Dermis microvascular lymphatic vessel endothelial cell (primary cell): Measurements from ENCODE around the gene EEF1AKMT2. TPM values are rescaled to one million over a fixed set of nuclear protein-coding genes. Genes with fewer than 3 reads are reported as not detected.

Source experiments
- DNase-seq, 2 donors: peaks; one replicate each; pipeline versions ENCODE4 v3.0.0 to v3.0.0-alpha.2; 2010; ENCODE audit warnings: low read depth in 2 of 2
- total RNA-seq: library from RNA; depleted of rRNA; stranded (reverse); fragments of >200 nt; gene quantifications from 2 replicates; pipeline ENCODE4 v1.2.1, GENCODE V29; 2014

Gene EEF1AKMT2
- total RNA-seq, 1 donor from 2014 or later, result 11.6 TPM

DNA sequence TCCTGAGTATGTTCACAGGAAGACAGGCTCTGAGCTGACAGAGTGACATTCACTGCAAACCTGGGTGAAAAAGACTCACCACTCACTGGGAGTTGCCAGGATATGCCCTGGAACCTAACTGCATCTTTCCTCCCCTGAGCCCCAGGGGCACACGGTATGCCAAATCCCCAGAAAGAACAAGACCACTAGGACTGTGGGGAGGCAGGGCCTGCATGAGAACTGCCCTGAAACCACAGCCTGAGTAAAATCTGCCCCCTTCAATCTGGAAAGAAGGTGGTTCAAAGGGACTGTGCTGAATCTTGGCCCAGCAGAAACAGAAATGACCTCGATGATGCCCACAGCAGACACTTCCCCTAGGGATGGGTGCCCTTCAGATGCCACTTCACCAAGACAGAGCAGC is 54.0 kb downstream of the EEF1AKMT2 start:
- no peak for DNase-seq

DNA sequence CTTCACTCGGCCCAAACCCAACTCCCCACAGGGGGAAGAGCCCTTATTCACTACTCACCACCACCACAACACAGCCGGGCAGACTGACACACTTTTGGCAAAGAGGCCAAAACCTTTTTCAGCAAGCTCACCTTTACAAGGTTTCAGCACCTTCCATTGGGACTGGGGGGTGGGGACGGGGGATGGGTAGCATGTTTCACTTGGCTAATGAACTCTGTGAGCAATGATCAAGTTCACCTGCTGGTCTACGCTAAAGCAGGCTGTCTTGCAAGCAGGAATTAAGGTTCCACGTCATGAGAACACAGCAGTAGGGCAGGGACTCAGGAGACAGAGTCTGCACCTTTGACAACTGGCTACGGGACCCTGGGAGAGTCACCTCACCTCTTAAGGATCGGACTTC is 54.5 kb downstream of the EEF1AKMT2 start:
- DNase-seq, result no peak

DNA sequence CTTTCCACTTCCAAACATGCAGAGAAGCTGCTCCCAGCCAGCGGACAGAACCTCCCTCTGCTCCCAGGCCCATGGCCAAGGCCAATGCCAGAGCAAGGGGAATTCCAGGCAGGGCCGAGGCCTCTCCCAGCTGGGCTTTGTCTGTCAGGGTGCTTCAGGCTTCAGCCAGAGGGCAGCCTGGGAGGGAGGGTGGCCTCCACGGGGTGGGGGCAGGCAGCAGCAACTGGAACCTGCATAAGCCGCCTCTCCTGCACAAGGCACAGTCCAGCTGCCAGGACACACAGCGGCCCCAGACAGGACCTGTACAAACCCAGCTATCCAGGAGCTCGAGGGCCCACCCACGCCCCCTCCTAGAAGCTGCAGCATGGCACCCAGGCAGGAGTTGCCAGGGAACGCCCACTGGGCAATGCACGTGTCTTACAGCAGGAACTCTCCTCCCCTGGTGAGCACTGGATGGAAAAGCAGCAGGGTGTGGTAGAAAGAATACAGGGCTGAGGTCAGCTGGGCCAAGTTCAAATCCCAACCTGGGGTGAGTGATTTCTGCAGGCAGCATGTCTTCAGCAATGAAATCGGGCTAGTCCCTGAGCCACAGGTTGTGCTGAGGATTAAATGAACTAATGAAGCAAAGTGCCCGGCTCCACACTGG is 55.1 kb downstream of the EEF1AKMT2 start:
- peak in 1 of 2 donors; percentile 47 for DNase-seq

- no peak for DNase-seq
Observed at GRCh38 chr10:124735491-124736286, 56.0 kb downstream of the EEF1AKMT2 start.

GRCh38 chr10:124734311-124735166 is 57.1 kb downstream of the EEF1AKMT2 start:
- no peak for DNase-seq

GRCh38 chr10:124733571-124734245 is 58.0 kb downstream of the EEF1AKMT2 start:
- DNase-seq, result no peak

DNA sequence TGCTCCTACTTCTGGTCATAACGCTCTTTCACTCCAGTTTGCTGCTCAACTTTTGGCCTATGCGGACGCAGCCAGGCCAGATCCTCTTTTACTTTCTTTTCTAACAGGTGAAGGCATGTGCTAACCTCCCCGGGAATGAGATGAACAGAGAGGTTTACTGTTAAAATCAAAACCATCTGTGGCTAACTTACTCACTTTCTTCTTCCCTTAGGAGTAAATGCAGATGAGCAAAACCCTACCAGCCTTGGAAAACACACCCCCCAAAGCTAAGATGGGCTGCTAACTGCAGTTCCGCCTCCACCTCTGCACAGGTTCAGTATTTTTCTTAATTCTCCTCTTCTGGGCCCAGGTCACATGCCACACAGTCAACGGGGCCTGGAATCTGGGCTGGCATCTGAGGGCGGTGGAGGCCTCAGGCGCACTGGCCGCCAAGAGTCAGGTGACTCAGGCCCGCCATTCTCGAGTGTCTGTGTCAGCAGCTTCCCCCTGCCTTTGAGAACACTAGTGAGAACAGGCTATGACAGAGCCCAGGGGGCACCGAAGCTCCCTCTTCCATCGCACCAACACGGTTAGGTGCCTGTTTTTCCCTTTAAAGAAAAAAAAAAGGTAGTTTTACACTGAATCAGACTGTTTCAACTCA is 58.6 kb downstream of the EEF1AKMT2 start:
- DNase-seq, result no peak

GRCh38 chr10:124731551-124731950 is 60.1 kb downstream of the EEF1AKMT2 start:
- no peak for DNase-seq

DNA sequence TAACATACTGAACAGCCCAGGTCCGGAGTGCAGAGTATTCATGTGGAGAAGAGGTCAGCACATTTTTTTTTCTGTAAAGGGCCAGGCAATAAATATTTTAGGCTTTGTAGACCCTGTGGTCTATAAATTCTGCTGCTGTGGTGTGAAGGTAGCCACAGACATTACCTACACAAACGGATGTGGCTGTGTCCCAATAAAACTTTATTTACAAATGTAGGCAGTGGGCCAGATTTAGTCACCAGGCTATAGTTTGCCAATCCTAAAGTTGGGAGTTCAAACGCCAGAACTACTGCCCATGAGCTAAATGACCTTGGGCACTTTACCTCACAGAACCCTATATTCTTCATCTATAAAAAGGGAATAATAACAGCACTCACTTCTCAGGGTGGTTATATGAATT is 60.9 kb downstream of the EEF1AKMT2 start:
- no peak for DNase-seq

GRCh38 chr10:124728830-124729661 is 62.6 kb downstream of the EEF1AKMT2 start:
- peak in 1 of 2 donors; percentile 23 for DNase-seq

DNA sequence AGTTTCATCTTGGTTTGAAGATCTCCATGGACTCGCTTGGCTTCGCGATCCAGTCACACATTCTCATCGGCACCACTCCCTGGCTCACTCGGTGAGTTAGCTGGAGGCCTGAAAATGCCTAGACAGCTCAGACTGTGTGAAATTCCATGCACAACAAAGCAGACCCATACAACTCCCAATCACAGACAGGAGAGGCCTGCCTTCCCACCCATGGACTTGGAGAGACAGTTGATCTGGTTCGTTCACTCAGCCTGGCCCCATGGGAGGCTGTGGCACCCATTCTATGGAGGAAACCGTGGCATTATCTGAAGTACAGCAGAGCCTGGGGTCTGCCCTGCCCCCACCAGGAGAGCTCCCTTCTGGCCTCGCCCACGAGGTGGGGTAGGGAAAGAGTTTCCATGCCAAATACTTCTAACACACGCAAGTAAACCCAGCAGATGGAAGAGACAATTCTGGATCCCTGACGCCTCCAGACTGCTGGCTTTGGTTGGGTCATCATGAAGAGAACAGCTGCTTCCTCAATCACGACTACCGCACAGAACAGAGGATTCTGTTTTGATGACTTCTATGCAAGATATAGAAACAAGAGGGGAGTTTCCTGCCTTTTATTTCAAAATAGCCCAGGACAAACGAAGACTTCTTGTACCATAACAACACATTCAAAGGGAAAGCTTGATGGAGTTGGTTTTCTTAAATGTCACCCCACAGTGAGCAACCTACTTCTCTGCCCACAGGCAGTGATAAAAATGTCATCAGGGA is 63.4 kb downstream of the EEF1AKMT2 start:
- peak in 1 of 2 donors; percentile 83 for DNase-seq

DNA sequence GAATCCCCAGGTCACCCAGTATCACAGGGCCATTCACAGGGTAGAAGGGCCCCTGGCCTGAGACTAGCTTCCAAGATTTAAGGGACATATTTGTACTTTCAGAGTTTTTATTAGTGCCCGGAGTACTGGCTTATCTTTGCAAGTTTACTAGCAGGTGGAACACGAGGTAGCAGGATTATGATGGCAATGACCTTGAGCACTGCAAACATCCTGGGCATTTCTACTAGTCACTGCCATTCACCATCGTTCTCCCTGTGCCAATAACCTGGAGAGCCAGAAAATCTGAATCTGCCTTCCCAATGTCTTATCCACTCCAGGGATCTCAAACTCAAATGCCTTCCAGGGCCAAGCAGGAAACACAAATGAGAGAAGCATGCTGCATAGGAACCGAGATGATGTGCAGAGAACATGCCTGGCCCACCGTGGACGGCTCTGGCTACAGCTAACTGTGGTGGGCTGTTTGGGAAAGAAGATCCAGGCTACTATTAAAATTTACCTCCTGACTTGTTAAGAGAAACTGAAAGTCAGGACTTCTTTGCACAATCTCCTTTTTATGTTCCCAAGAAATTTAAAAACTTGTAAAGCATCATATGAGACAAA is 64.2 kb downstream of the EEF1AKMT2 start:
- no peak for DNase-seq

- no peak for DNase-seq
Observed at GRCh38 chr10:124725791-124726190, 65.9 kb downstream of the EEF1AKMT2 start.

DNA sequence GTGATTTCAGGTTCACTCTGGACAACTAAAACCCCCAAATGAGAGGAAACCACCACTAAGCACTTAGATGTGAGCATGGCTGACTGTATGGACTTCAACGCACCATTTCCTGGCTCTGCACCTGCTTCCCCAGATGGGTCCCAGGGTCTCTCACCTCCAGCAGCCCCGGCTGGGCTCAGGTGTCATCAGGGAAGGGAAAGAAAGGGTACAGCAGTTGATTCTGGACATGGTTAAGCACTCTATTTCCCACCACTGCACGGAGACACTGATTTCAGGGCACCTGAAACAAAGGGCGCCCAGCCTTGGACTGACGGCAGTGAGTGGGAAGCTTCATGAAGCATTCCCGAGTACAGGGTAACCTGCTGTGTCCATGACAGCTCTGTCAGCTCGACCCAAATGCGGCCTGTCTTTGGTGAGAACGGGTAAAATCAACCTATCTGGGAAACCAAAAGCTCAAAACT is 66.5 kb downstream of the EEF1AKMT2 start:
- DNase-seq, result no peak

- no peak for DNase-seq
Observed at GRCh38 chr10:124724279-124725027, 67.2 kb downstream of the EEF1AKMT2 start.

- no peak for DNase-seq
Observed at GRCh38 chr10:124723826-124724225, 67.9 kb downstream of the EEF1AKMT2 start.

DNA sequence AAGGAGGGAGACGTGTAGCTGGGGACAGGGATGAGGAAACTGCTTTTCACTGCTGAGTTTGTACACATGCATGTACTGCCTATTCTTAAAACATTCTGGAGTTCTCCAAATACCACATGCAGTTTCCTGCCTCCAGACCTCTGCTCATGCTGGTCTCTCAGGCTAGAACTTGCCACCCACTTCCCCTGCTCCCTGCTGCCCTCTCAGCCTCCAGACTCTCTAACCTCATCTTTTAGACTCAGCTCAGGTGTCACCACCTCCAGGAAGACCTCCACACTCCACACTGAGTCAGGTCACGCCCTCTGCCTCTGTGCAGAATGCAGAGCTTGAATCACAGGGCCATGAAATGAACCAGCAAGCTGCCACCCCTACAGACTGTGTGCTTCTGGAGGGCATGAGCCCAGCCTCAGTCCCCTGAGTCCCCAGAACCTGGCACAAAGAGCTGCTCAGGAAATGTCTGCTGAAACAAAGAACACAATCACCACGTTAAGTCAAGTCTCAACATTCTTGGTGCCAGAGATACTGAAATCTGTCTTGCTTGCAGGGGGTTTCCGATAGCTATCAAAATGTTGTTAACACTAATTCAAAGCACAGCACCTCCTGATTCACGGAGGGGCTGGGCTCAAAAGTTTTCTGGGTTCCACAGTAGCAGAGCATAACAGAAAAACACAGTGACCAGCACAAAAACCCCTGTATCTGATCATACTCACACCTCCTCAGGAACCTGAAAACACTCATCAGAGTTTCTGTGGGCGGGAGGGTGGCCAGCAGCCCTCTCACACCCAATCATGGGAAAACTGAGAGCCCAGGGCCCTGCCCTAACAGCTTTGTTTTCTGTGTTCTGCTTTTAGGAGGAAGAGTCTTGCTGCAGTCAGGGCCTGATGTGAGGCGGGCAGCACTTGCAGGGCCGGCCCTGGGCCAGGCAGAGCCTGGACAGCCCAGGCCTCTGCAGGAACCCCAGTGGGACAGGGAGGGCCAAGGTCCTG is 68.6 kb downstream of the EEF1AKMT2 start:
- DNase-seq, result peak in 1 of 2 donors; percentile 46
